Measurements from ENCODE around the gene CES2. TPM values are rescaled to one million over a fixed set of nuclear protein-coding genes. Genes with fewer than 3 reads are reported as not detected.
A peak's percentile ranks its signal among the peaks of the same experiment; 100 is the strongest.

CES2 gene
- total RNA-seq, 1 experiment from 2014 or later, result 65.7 TPM

DNA sequence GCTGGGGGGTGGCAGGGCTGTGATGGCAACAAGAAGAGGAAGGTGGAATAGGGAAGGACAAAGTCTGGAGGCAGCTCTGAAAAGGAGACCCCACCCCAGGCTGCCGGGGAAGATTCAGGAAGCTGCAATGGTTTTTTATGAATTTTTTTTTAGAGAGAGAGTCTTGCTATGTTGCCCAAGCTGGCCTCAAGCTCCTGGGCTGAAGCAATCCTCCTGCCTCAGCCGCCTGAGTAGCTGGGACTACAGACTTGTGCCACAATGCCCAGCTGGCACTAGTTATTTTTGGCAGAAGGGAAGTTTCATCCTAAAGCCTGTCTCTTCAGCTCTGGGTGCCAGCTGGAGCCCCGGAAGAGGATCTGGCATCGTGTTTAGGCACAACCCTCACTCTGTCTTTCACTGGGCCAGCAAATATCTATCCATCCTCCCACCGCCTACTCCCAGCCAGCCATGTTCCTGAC is 24.4 kb downstream of the CES2 start:
- intact Hi-C loops (cut with micrococcal nuclease), result loop anchor here (10.0 kb wide), 1 partner anchor 55 kb away; no protein-coding TSS in a partner anchor
- POLR2A ChIA-PET, result interaction anchor here (0.7 kb wide), 1 partner anchor 922 kb away, joined by 3 read pairs; no protein-coding TSS in a partner anchor
- CTCF ChIA-PET, result interaction anchor here (0.5 to 6.2 kb wide), 12 partner anchors 11 to 614 kb away, joined by 3 to 30 read pairs (median 3); no protein-coding TSS in a partner anchor
- peaks cover 5% of the 10 kb centered on the region for H3K4me1 Mint-ChIP-seq (ENCODE audit: insufficient read depth, unreplicated experiment)
- no peak overlapping the region for H3K27ac Mint-ChIP-seq (ENCODE audit: low read depth, unreplicated experiment)
- H3K27me3 Mint-ChIP-seq (ENCODE audit: insufficient read depth, unreplicated experiment), result peaks cover 3% of the 10 kb centered on the region
- H3K36me3 Mint-ChIP-seq (ENCODE audit: insufficient read depth, unreplicated experiment), result no peaks in the 10 kb centered on the region
- TF ChIP-seq, protein P1, sequence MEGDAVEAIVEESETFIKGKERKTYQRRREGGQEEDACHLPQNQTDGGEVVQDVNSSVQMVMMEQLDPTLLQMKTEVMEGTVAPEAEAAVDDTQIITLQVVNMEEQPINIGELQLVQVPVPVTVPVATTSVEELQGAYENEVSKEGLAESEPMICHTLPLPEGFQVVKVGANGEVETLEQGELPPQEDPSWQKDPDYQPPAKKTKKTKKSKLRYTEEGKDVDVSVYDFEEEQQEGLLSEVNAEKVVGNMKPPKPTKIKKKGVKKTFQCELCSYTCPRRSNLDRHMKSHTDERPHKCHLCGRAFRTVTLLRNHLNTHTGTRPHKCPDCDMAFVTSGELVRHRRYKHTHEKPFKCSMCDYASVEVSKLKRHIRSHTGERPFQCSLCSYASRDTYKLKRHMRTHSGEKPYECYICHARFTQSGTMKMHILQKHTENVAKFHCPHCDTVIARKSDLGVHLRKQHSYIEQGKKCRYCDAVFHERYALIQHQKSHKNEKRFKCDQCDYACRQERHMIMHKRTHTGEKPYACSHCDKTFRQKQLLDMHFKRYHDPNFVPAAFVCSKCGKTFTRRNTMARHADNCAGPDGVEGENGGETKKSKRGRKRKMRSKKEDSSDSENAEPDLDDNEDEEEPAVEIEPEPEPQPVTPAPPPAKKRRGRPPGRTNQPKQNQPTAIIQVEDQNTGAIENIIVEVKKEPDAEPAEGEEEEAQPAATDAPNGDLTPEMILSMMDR (IDR thresholded peaks at IDR 0.05; ENCODE audit: unreplicated experiment), result no peak
- BruUV-seq (replicated peaks), result no TSS peak
- H3K4me3 Mint-ChIP-seq (ENCODE audit: unreplicated experiment), result no peak overlapping the region
- no peaks in the 10 kb centered on the region for H3K9me3 Mint-ChIP-seq (ENCODE audit: unreplicated experiment)
- DNase-seq (ENCODE audit: unreplicated experiment), result no peak

DNA sequence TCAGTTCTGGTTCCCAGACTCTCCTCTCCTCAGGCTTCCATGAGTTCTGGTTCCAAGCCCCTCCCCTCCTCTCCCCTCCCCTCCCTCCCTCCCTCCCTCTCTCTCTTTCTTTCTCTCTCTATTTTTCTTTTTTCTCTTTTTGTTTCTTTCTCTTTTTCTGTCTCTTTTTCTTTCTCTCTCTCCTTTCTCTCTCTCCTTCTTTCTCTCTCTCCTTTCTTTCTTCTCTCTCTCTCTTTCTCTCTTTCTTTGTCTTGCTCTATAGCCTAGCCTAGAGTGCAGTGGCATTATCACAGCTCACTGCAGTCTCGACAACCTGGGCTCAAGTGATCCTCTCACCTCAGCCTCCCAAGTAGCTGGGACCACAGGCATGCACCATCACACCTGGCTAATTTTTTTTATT is 25.0 kb downstream of the CES2 start:
- CTCF ChIA-PET, result interaction anchor here (0.6 to 6.2 kb wide), 10 partner anchors 8 to 261 kb away, joined by 3 to 30 read pairs (median 4); no protein-coding TSS in a partner anchor
- no peak overlapping the region for H3K4me3 Mint-ChIP-seq (ENCODE audit: unreplicated experiment)
- no TSS peak for BruUV-seq (replicated peaks)
- DNase-seq (ENCODE audit: unreplicated experiment), result no peak
- POLR2A ChIA-PET, result no interaction called here
- peaks cover 8% of the 10 kb centered on the region for H3K27me3 Mint-ChIP-seq (ENCODE audit: insufficient read depth, unreplicated experiment)
- TF ChIP-seq, protein P1 (IDR thresholded peaks at IDR 0.05; ENCODE audit: unreplicated experiment), result no peak
- intact Hi-C loops (cut with micrococcal nuclease), result no loop called here
- H3K9me3 Mint-ChIP-seq (ENCODE audit: unreplicated experiment), result no peaks in the 10 kb centered on the region
- no peaks in the 10 kb centered on the region for H3K36me3 Mint-ChIP-seq (ENCODE audit: insufficient read depth, unreplicated experiment)
- H3K27ac Mint-ChIP-seq (ENCODE audit: low read depth, unreplicated experiment), result no peak overlapping the region
- H3K4me1 Mint-ChIP-seq (ENCODE audit: insufficient read depth, unreplicated experiment), result peaks cover 9% of the 10 kb centered on the region

DNA sequence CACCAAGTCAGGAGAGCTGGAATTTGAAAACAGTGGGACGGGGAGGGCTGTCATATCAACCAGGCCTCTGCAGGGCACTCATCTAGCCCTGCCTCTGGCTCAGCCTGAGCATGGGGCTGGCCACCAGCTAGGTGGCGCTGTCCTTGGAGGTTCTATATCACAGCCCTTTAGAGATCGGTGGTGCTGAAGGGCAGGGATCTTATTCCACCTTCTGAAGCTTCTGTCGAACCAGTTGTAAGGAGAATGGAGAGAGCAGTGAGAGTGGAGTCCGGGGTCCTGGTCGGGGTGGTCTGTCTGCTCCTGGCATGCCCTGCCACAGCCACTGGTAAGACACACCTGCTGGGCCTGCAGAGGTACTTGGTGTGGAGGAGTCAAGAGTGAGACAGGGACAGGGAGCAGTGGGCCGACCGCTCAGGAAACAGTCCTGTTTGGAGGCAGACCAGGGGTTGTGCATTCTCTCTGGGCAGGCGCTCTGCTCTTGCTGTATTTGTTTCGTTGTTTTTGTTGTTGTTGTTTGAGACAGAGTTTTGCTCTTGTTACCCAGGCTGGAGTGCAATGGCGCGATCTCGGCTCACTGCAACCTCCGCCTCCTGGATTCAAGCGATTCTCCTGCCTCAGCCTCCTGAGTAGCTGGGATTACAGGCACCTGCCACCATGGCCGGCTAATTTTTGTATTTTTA is 25.9 kb downstream of the CES2 start, which contains the start of gene CES3:
Gene CES3 (plus strand): TSS at position 202 of the 680 bp plus-strand sequence. CDS start 42 bp downstream, at position 244.
- TF ChIP-seq, protein P1 (IDR thresholded peaks at IDR 0.05; ENCODE audit: unreplicated experiment), result peak; percentile 66
- H3K4me3 Mint-ChIP-seq (ENCODE audit: unreplicated experiment), result no peak within 1 kb of the TSS
- POLR2A ChIA-PET, result interaction anchor here (0.8 to 0.9 kb wide), 2 partner anchors 9 to 518 kb away, joined by 3 to 4 read pairs; no protein-coding TSS in a partner anchor
- no peaks in the 10 kb centered on the region for H3K9me3 Mint-ChIP-seq (ENCODE audit: unreplicated experiment)
- H3K27me3 Mint-ChIP-seq (ENCODE audit: insufficient read depth, unreplicated experiment), result peaks cover 11% of the 10 kb centered on the region
- no peaks in the 10 kb centered on the region for H3K36me3 Mint-ChIP-seq (ENCODE audit: insufficient read depth, unreplicated experiment)
- no TSS peak for BruUV-seq (replicated peaks)
- H3K27ac Mint-ChIP-seq (ENCODE audit: low read depth, unreplicated experiment), result no peak within 1 kb of the TSS
- intact Hi-C loops (cut with micrococcal nuclease), result no loop called here
- H3K4me1 Mint-ChIP-seq (ENCODE audit: insufficient read depth, unreplicated experiment), result peaks cover 9% of the 10 kb centered on the region
- peak; percentile 66 for DNase-seq (ENCODE audit: unreplicated experiment)
- CTCF ChIA-PET, result interaction anchor here (0.6 to 6.2 kb wide), 11 partner anchors 9 to 260 kb away, joined by 3 to 30 read pairs (median 3); no protein-coding TSS in a partner anchor

DNA sequence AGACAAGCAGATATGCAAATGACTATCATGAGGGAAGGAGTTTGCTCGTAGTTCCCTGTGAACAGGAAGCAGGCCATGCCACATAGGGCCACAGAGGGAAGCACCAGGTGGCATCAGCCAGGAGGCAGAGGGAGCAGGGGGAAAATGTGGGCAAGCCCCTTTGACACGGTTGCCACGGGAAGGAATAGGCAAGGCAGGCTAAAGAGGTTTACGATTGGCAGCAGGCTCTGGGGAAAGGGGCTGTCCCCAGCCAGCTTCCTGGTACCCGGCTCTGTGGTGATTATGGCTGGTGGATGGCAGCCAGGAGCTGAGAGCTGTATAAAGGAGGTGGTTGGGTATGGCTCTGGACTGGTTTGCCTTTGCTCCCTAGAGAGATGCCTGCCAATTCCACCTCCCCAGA is 26.6 kb downstream of the CES2 start:
- Mint-ChIP-seq H3K9me3 (ENCODE audit: unreplicated experiment) (no peaks in the 10 kb centered on the region), H3K27me3 (ENCODE audit: insufficient read depth, unreplicated experiment) (peaks cover 11% of the 10 kb centered on the region), H3K4me3 (ENCODE audit: unreplicated experiment) (no peak overlapping the region), H3K4me1 (ENCODE audit: insufficient read depth, unreplicated experiment) (peaks cover 9% of the 10 kb centered on the region), H3K36me3 (ENCODE audit: insufficient read depth, unreplicated experiment) (no peaks in the 10 kb centered on the region), H3K27ac (ENCODE audit: low read depth, unreplicated experiment) (no peak overlapping the region)
- ChIA-PET POLR2A (interaction anchor here (0.9 kb wide), 1 partner anchor 8 kb away, joined by 3 read pairs; no protein-coding TSS in a partner anchor), CTCF (interaction anchor here (0.7 to 6.2 kb wide), 10 partner anchors 8 to 214 kb away, joined by 3 to 30 read pairs (median 4); no protein-coding TSS in a partner anchor)
- DNase-seq (ENCODE audit: unreplicated experiment), result no peak
- no TSS peak for BruUV-seq (replicated peaks)
- intact Hi-C loops (cut with micrococcal nuclease), result no loop called here
- TF ChIP-seq, protein P1 (IDR thresholded peaks at IDR 0.05; ENCODE audit: unreplicated experiment), result no peak
